Erythroblast (primary cell): ENCODE measurements around the gene MS4A18.

Experiments
- GATA1 ChIP-seq: IDR thresholded peaks from 2 replicates; pipeline ENCODE4 v1.6.1; 2011; ENCODE audit warnings: low read depth, mild to moderate bottlenecking, control low read depth, low read length, moderate library complexity
- POLR2A ChIP-seq: IDR thresholded peaks from 2 replicates; pipeline ENCODE4 v1.6.1; 2011; ENCODE audit warnings: mild to moderate bottlenecking, low read length

GRCh38 chr11:60748821-60749220, 24.3 kb downstream of the MS4A18 start:
- TF ChIP-seq POLR2A (no peak), GATA1 (no peak)
